PC-3 (cell line): Measurements from ENCODE around the gene SCN9A. TPM values are rescaled to one million over a fixed set of nuclear protein-coding genes. Genes with fewer than 3 reads are reported as not detected.

Experiments
- ATAC-seq: fragments of 200-7000 bp; cut with Tn5 transposase; 2 replicates; pipeline ENCODE4 v1.9.1; 2020; ENCODE audit warnings: mild to moderate bottlenecking, moderate library complexity
- BruUV-seq: library from RNA; stranded (reverse); fragments of 400-500 nt; replicated peaks from 2 replicates; lab custom pipeline; 2021; lab: Mats Ljungman, UMichigan
- CTCF ChIA-PET: fragments of 300-600 bp; sonication (Branson Sonifier 250); formaldehyde crosslinking; loops from one replicate; lab custom pipeline; 2022; ENCODE audit warnings: antibody characterized with exemption; lab: Charles Lee
- POLR2A ChIA-PET: fragments of 300-600 bp; sonication (Branson Sonifier 250); formaldehyde crosslinking; loops from one replicate; lab custom pipeline; 2022; ENCODE audit warnings: antibody characterized with exemption; ENCODE audit not compliant: unreplicated experiment; lab: Charles Lee
- DNase-seq: peaks from one replicate; pipeline ENCODE4 v3.0.0-alpha.2; 2015
- H2AFZ ChIP-seq: fragments of 300-600 bp; sonication (generic); 2 replicates; pipeline ENCODE4 v1.6.0; 2016; ENCODE audit warnings: antibody characterized with exemption, low read length
- H3F3A ChIP-seq: fragments of 300-600 bp; sonication (generic); one replicate; pipeline ENCODE4 v1.6.0; 2017; ENCODE audit warnings: antibody characterized with exemption, low read length, control low read depth, mild to moderate bottlenecking; ENCODE audit not compliant: unreplicated experiment
- H3K27ac ChIP-seq: fragments of 300-600 bp; sonication (generic); 2 replicates; pipeline ENCODE4 v1.5.1; 2016; ENCODE audit warnings: mild to moderate bottlenecking, low read length
- H3K27me3 ChIP-seq: fragments of 300-600 bp; sonication (generic); 2 replicates; pipeline ENCODE4 v1.6.1; 2016; ENCODE audit warnings: low read length, mixed read lengths
- H3K36me3 ChIP-seq: fragments of 300-600 bp; sonication (generic); 2 replicates; pipeline ENCODE4 v1.6.1; 2016; ENCODE audit warnings: low read depth, mixed run types, low read length, mixed read lengths
- H3K4me1 ChIP-seq: fragments of 300-600 bp; sonication (generic); 2 replicates; pipeline ENCODE4 v1.5.1; 2016; ENCODE audit warnings: low read length; ENCODE audit not compliant: insufficient read depth
- H3K4me2 ChIP-seq: fragments of 300-600 bp; sonication (generic); 2 replicates; pipeline ENCODE4 v1.6.0; 2016; ENCODE audit warnings: low read length
- H3K4me3 ChIP-seq: fragments of 300-600 bp; sonication (generic); 2 replicates; pipeline ENCODE4 v1.5.1; 2016; ENCODE audit warnings: mild to moderate bottlenecking, low read length, mixed read lengths
- H3K79me2 ChIP-seq: fragments of 300-600 bp; sonication (generic); 2 replicates; pipeline ENCODE4 v1.6.1; 2017; ENCODE audit warnings: low read length, mixed read lengths
- H3K9ac ChIP-seq: fragments of 300-600 bp; sonication (generic); 2 replicates; pipeline ENCODE4 v1.6.0; 2016; ENCODE audit warnings: mild to moderate bottlenecking, low read length
- H3K9me2 ChIP-seq: fragments of 300-600 bp; sonication (generic); replicated peaks from 2 replicates; pipeline ENCODE4 v1.6.1; 2016; ENCODE audit warnings: mixed run types, low read length, mixed read lengths
- H3K9me3 ChIP-seq: fragments of 300-600 bp; sonication (generic); 2 replicates; pipeline ENCODE4 v1.6.1; 2016; ENCODE audit warnings: low read length, mixed read lengths
- H4K20me1 ChIP-seq: fragments of 300-600 bp; sonication (generic); 2 replicates; pipeline ENCODE4 v1.6.1; 2016; ENCODE audit warnings: low read length, mixed read lengths
- CTCF ChIP-seq: fragments of 300-600 bp; sonication (generic); conservative IDR thresholded peaks from 2 replicates; pipeline ENCODE4 v1.5.1; 2017; ENCODE audit warnings: antibody characterized with exemption, low read depth, mild to moderate bottlenecking, low read length
- EZH2 ChIP-seq: fragments of 300-600 bp; sonication (generic); IDR thresholded peaks from one replicate; pipeline ENCODE4 v1.6.1; 2017; ENCODE audit warnings: antibody characterized with exemption, mild to moderate bottlenecking, low read length; ENCODE audit not compliant: unreplicated experiment
- EZH2phosphoT487 ChIP-seq: fragments of 300-600 bp; sonication (generic); IDR thresholded peaks from 2 replicates; pipeline ENCODE4 v1.6.1; 2018; ENCODE audit warnings: mild to moderate bottlenecking, antibody characterized with exemption, low read length, borderline replicate concordance
- intact Hi-C: fragments of 100-400 bp; cut with micrococcal nuclease; formaldehyde crosslinking; loops from 2 replicates; pipeline ENCODE4 v1.9.0; 2023
- total RNA-seq: library from RNA; depleted of rRNA; stranded (reverse); fragments of >200 nt; gene quantifications from 2 replicates; pipeline ENCODE4 v1.2.3, GENCODE V29; 2014

The SCN9A gene
- total RNA-seq, 1 experiment from 2014 or later: 7.0 TPM

DNA sequence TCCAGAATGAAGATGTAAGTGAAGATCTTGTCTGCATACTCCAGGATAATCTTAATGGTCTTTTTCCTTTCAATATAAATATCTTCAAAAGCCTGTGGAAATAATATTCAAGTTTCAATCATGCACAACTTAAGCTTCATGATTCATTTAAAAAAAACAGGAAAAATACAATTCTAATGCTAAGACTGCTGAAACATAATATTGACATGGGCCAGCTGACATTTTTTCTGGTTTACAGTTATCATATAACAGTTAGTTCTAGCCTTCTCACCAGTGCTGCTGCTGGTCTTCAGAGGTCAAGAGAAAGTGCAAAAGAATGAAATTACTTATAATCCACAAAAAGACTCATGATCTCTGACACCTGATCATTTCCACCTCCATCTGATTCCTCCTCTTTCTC is 137.6 kb downstream of the SCN9A start:
- intact Hi-C loops: loop anchor here (5.0 kb wide), 1 partner anchor 139 kb away; the partner anchor contains the start of gene SCN9A
- H3F3A ChIP-seq: no peaks in the 10 kb centered on the region
- ATAC-seq: no peak
- no peaks in the 10 kb centered on the region for H3K36me3 ChIP-seq
- H3K79me2 ChIP-seq: no peaks in the 10 kb centered on the region
- 0 out of 2 replicates have a peak overlapping the region, but pooled peaks have one; percentile 3 for H2AFZ ChIP-seq
- BruUV-seq: no TSS peak
- peaks cover 56% of the 10 kb centered on the region for H3K4me1 ChIP-seq
- H4K20me1 ChIP-seq: no peaks in the 10 kb centered on the region
- peak overlapping the region; percentile 94 for H3K27ac ChIP-seq
- peak overlapping the region; percentile 64; the same call in 1 of the 2 replicates for H3K9ac ChIP-seq
- no peak for DNase-seq
- no peaks in the 10 kb centered on the region for H3K9me3 ChIP-seq
- no peak overlapping the region for H3K4me3 ChIP-seq
- no peak overlapping the region for H3K4me2 ChIP-seq
- POLR2A ChIA-PET: interaction anchor here (0.6 kb wide), 1 partner anchor 94 kb away, joined by 3 read pairs; no protein-coding TSS in a partner anchor
- no peaks in the 10 kb centered on the region for H3K9me2 ChIP-seq
- TF ChIP-seq EZH2 (no peak), EZH2phosphoT487 (no peak), CTCF (no peak)
- H3K27me3 ChIP-seq: no peaks in the 10 kb centered on the region
- CTCF ChIA-PET: no interaction called here

DNA sequence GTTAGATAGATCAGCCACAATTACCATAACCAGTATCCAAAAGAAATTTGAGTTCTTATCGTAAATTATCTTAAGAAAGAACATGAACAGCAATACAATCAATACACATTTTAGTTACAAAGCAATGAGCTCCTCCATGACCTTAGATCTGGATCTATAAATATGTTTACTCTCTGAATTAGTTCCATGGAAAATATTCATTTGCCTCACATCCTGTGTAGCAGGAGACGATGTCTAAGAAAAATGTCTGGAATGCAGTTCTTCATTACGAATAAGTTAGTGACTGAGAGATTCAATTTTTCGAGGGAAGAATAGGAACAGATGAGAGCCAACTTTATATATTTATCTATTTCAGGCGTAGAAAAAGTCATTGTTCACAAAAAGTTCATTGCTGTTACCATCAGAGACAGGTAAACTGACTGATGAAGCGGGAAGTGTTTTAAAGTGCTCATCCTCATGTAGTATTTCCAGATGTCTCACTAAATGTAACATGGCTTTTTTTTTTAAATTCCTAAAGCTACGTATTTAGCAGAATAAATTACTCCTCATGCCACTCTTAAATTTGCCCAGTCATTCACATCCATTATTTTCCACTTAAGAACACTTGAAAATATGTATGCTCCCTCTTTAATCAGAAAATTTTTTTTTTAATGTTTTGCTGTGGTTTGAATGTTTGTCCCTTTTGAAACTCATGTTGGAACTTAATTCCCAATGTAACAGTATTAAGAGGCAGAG is 141.5 kb downstream of the SCN9A start:
- no peaks in the 10 kb centered on the region for H3K79me2 ChIP-seq
- H3K36me3 ChIP-seq: no peaks in the 10 kb centered on the region
- H3K9me2 ChIP-seq: no peaks in the 10 kb centered on the region
- H3K4me3 ChIP-seq: peak overlapping the region; percentile 14; the same call in 1 of the 2 replicates
- peaks cover 9% of the 10 kb centered on the region for H3F3A ChIP-seq
- ATAC-seq (peak; percentile 64), DNase-seq (peak; percentile 97)
- TF ChIP-seq EZH2 (no peak), EZH2phosphoT487 (no peak), CTCF (no peak)
- peak overlapping the region; percentile 27 for H2AFZ ChIP-seq
- peaks cover 71% of the 10 kb centered on the region for H3K4me1 ChIP-seq
- ChIA-PET POLR2A (no interaction called here), CTCF (interaction anchor here (0.6 kb wide), 1 partner anchor 53 kb away, joined by 4 read pairs; no protein-coding TSS in a partner anchor)
- intact Hi-C loops: loop anchor here (1.0 to 5.0 kb wide), 3 partner anchors 80 to 282 kb away; partner anchors contain the start of gene TTC21B
- no peaks in the 10 kb centered on the region for H4K20me1 ChIP-seq
- peak overlapping the region; percentile 46 for H3K9ac ChIP-seq
- no peaks in the 10 kb centered on the region for H3K27me3 ChIP-seq
- no peaks in the 10 kb centered on the region for H3K9me3 ChIP-seq
- peak overlapping the region; percentile 80 for H3K27ac ChIP-seq
- no TSS peak for BruUV-seq
- H3K4me2 ChIP-seq: peak overlapping the region; percentile 54

- peaks cover 9% of the 10 kb centered on the region for H3F3A ChIP-seq
- DNase-seq (peak; percentile 54), ATAC-seq (peak; percentile 58)
- H3K4me3 ChIP-seq: no peak overlapping the region
- ChIA-PET POLR2A (no interaction called here), CTCF (no interaction called here)
- peak overlapping the region; percentile 46 for H3K9ac ChIP-seq
- H3K36me3 ChIP-seq: no peaks in the 10 kb centered on the region
- no peaks in the 10 kb centered on the region for H4K20me1 ChIP-seq
- H3K27ac ChIP-seq: peak overlapping the region; percentile 80
- no peaks in the 10 kb centered on the region for H3K79me2 ChIP-seq
- BruUV-seq: no TSS peak
- no peaks in the 10 kb centered on the region for H3K9me2 ChIP-seq
- H3K27me3 ChIP-seq: no peaks in the 10 kb centered on the region
- H3K9me3 ChIP-seq: no peaks in the 10 kb centered on the region
- intact Hi-C loops: loop anchor here (5.0 kb wide), 2 partner anchors 99 to 281 kb away; partner anchors contain the start of gene TTC21B
- H2AFZ ChIP-seq: no peak overlapping the region
- H3K4me2 ChIP-seq: peak overlapping the region; percentile 54
- TF ChIP-seq CTCF: no peak
- no peak for TF ChIP-seq EZH2phosphoT487
- TF ChIP-seq EZH2: no peak
- H3K4me1 ChIP-seq: peaks cover 66% of the 10 kb centered on the region
Observed at GRCh38 chr2:166233244-166233643, 142.5 kb downstream of the SCN9A start.
